A673 (cell line): ENCODE data around the gene MARS1.

Experiments used
- EZH2 ChIP-seq: fragments of 200-600 bp; sonication (generic); IDR thresholded peaks from 2 replicates; pipeline ENCODE4 v1.6.1; 2017; ENCODE audit warnings: borderline replicate concordance, low read depth, mild to moderate bottlenecking, mixed read lengths, antibody characterized with exemption, low read length; ENCODE audit not compliant: poor library complexity, severe bottlenecking
- TF ChIP-seq, protein P1 (sequence below): fragments of 300-800, 200-600 bp; sonication (generic); conservative IDR thresholded peaks from 2 replicates; pipeline ENCODE4 v1.5.1; 2017; ENCODE audit warnings: low read depth, mild to moderate bottlenecking, antibody characterized with exemption, low read length, moderate library complexity, mixed read lengths

DNA sequence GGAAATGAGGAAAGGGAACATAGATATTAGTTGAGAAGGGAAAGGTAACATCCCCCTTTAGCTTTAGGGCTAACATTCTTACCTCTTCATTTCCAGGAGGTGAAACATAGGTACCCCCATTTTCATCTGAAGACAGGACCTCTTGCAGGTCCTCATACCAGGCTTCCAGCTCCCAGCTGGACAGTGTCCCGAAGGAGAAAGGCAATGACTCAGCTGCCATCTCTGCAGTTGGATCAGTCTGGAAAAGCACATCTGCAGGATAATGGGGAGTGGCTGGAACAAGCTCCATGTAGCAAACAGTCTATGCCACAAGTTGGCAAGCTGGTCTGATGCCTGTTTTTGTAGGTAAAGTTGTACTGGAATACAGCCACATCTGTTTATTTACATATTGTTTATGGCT lies 29.3 kb downstream of the MARS1 start:
- TF ChIP-seq, protein P1, sequence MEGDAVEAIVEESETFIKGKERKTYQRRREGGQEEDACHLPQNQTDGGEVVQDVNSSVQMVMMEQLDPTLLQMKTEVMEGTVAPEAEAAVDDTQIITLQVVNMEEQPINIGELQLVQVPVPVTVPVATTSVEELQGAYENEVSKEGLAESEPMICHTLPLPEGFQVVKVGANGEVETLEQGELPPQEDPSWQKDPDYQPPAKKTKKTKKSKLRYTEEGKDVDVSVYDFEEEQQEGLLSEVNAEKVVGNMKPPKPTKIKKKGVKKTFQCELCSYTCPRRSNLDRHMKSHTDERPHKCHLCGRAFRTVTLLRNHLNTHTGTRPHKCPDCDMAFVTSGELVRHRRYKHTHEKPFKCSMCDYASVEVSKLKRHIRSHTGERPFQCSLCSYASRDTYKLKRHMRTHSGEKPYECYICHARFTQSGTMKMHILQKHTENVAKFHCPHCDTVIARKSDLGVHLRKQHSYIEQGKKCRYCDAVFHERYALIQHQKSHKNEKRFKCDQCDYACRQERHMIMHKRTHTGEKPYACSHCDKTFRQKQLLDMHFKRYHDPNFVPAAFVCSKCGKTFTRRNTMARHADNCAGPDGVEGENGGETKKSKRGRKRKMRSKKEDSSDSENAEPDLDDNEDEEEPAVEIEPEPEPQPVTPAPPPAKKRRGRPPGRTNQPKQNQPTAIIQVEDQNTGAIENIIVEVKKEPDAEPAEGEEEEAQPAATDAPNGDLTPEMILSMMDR = no peak
- no peak for TF ChIP-seq EZH2
